NCI-H2081 (cell line): ENCODE results near the gene PLD1.
A peak's percentile ranks its signal among the peaks of the same experiment; 100 is the strongest.

Experiments used
- DNase-seq, 2 experiments: peaks; one replicate each; lab custom pipeline; 2025; lab: John Stamatoyannopoulos, UW

Gene PLD1

GRCh38 chr3:171792531-171792930 is 17.8 kb downstream of the PLD1 start:
- no peak for DNase-seq

- no peak for DNase-seq
Measured at GRCh38 chr3:171791692-171792076, 18.6 kb downstream of the PLD1 start.

GRCh38 chr3:171790898-171791691 is 19.2 kb downstream of the PLD1 start:
- DNase-seq = no peak

DNA sequence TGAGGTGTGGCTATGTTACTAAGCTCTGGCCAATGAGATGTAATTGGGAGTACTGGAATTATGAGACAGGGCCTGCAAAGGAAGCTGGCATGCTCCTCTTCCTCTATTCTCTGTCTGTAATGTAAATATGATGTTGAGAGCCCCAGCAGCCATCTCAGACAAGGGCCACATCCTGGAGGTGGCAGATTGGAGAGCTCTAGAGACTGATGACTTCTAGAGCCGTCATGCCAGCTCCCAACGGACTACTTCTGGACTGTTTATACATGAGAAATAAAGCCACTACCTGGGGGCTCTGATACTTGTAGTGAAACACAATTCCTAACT is 19.7 kb downstream of the PLD1 start:
- no peak for DNase-seq

- DNase-seq = no peak
Measured at GRCh38 chr3:171789759-171790505, 20.4 kb downstream of the PLD1 start.

DNA sequence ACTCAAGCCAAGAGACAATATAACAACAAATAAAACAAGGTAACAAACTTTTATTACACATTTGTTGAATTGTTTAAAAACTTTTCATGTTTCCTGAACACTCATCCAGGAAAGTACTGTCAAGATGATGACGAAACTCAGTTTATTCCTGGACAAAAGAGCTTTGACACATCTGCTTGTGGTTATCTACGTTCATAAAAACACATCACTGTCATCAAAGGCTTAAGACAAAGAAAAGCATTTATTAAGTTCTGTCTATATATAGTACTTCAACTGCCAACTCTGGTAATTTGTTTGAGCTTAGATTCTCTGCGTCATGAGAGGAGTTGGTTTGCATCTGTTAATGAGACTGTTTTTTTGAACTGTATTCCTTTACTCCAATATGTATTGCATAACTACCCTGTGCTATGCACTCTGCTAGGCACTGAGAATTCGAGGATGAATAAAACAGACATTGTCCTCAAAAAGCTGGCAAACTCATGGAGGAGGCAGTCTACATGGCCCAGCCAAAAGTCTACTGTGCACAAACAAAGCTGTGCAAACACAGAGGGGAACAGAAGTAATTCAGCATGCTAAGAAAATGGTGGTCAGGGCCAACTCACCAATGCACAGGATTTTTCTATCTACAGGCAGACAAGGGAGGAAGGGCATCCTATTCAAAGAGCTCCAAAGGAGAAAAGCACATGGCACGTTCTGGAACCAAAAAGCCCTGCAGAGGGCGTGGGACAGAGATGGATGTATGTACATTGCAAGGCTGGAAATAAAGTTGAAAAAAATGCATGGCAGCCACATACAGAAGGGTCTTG is 21.5 kb downstream of the PLD1 start:
- DNase-seq = peak; percentile 45 to 86

- no peak for DNase-seq
Measured at GRCh38 chr3:171786997-171787396, 23.3 kb downstream of the PLD1 start.

GRCh38 chr3:171784937-171785336 is 25.3 kb downstream of the PLD1 start:
- peak; percentile 14 to 72 for DNase-seq

- no peak for DNase-seq
Measured at GRCh38 chr3:171784387-171784786, 25.9 kb downstream of the PLD1 start.

- no peak for DNase-seq
Measured at GRCh38 chr3:171783626-171784025, 26.7 kb downstream of the PLD1 start.

DNA sequence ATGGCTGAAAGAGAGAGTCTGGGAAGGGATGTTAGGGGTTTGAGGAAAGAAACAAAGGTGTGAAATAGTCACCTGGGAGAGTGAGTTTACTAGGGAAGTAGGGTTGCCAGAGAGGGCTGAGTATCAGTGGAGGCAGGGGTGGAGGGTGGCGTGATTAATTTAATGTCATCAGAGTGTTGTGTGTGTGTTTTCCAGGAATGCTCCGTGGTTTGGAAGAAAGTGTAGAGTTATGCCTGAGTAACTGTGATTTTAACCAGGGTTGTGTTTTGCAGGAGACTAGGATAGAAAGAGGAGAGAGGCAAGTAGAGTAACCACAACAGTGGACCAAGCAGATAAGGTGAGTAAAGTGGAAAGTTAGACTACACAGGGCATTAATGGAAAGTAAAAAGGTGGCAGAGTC is 27.2 kb downstream of the PLD1 start:
- no peak for DNase-seq

- DNase-seq = no peak
Measured at GRCh38 chr3:171782617-171783016, 27.7 kb downstream of the PLD1 start.

GRCh38 chr3:171781711-171782127 is 28.6 kb downstream of the PLD1 start:
- no peak for DNase-seq

- no peak for DNase-seq
Measured at GRCh38 chr3:171778493-171778892, 31.8 kb downstream of the PLD1 start.

DNA sequence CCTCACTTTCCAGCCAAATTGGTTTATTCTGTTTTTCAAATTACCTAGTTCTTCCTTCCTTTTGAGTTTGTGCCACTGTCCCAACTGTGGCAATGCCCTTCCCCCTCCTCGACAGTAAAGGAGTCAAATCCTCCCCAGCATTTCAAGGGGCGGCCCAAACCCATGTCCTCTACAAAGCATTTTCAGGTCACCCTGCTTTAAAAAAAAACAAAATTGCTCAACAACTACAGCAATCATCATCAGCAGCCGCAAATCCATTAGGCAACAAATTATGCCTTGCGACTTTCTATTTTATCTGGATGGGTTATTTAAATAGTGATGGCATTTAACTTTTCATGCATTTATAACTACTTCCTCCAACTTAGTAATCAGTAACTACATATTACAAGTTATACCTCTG is 32.7 kb downstream of the PLD1 start:
- DNase-seq = no peak

DNA sequence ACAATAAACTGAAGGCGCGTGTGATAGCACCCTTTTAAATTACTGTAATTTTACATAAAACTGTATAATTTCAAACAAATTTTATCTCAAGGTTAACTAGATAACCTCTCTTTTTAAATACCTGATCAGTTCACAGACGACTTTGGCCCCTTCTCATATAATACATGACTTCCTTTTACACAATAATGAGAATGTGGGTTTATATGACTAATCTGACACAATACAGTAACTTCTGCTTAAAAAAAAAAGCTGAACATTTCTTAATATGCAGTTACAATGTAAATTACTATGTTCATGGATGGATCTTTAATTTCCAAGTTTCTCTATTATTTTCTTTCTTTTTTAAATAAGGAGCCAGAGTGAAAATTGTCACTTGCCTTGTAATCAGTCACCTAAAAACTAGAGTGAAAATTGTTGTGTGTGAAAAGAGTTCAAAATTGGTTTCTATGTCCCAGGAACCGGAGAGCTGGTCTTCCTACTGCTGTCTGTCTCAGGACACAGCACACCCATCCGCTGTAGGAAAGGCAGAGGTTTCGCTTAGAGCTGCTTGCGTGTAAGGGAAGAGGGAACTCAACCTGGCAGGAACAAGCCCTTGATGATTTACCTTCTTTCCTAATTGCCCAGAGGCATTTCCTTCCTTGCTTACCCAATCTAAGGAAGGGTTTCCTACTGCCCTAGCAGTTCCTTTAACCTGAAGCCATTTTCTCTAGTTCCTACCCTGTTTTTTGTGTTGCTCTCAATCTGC is 33.3 kb downstream of the PLD1 start:
- no peak for DNase-seq

DNA sequence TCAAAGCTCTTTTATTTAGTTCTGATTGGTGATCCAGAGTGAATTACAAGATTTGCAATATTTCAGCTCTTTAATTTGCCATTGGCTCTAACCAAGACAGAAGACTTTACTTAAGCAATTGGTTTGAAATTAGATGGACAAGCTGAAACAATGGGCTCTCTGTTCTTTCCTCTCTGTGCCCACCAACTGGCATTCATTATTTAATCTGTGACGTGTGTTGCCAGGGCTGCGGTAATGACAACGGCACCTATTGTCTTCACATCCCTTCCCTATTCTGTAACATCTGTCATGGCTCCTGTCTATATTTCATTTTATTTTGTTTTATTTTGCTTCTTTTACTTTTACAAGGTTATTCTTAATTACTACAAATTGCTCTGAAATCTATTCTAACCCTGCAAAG is 33.9 kb downstream of the PLD1 start:
- DNase-seq = peak; percentile 14 to 53

DNA sequence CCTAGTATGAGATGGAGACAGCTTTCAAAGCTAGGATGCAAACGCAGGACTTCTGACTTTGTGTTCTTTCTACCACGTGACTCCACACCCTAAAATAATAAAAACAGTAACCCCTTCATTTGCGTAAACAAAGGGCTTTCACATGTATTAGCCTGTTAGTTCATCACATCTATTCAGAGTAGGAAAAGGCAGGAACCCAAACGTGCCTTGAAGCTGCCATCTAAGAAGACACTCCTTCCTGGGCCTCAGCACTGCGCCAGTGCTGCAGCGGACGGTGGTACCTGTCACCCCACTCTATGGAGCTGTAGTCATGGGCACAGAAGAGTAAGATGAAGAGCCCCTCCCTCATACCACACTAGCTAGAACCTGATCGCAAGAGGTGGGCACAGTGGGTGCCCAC is 34.3 kb downstream of the PLD1 start:
- DNase-seq = no peak

DNA sequence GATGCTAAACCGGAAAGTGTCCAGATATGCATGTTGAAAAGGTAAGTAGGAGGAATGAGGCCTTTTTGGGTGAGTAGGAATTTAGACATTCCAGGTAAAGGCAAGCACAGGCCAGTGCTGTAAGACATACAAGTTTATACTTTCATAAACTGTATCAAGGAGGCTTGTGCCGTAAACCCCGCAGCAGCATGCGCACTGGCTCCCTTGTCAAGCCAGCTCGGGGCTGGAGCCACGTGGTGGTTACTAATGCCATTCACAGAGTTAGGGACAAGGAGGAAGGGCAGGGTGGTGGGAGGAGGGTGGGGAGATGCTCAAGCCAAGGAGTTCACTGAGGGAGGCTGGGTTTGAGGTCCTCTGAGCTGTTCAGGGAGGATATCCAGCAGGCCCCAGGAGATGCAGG is 35.8 kb downstream of the PLD1 start:
- DNase-seq = no peak

GRCh38 chr3:171772427-171773056 is 37.7 kb downstream of the PLD1 start:
- DNase-seq = peak; percentile 43 to 75
